Activated gamma-delta T cell (primary cell): ENCODE data around the gene POC5.

ENCODE experiments used
- DNase-seq: peaks from one replicate; lab custom pipeline; 2025; lab: John Stamatoyannopoulos, UW

The POC5 gene

GRCh38 chr5:75659791-75660450 is 57.3 kb downstream of the POC5 start:
- no peak for DNase-seq

- DNase-seq, result no peak
Measured at GRCh38 chr5:75656311-75657003, 60.8 kb downstream of the POC5 start.

- no peak for DNase-seq
Measured at GRCh38 chr5:75654693-75655295, 62.4 kb downstream of the POC5 start.

- no peak for DNase-seq
Measured at GRCh38 chr5:75653521-75653920, 63.7 kb downstream of the POC5 start.

- no peak for DNase-seq
Measured at GRCh38 chr5:75651575-75652238, 65.5 kb downstream of the POC5 start.

GRCh38 chr5:75648712-75649111 is 68.5 kb downstream of the POC5 start:
- no peak for DNase-seq

- DNase-seq, result no peak
Measured at GRCh38 chr5:75640826-75641225, 76.4 kb downstream of the POC5 start.

- no peak for DNase-seq
Measured at GRCh38 chr5:75640395-75640794, 76.8 kb downstream of the POC5 start.

GRCh38 chr5:75639535-75640311 is 77.5 kb downstream of the POC5 start:
- DNase-seq, result no peak

- no peak for DNase-seq
Measured at GRCh38 chr5:75637949-75638348, 79.3 kb downstream of the POC5 start.

GRCh38 chr5:75632321-75632720 is 84.9 kb downstream of the POC5 start:
- DNase-seq, result no peak

- DNase-seq, result no peak
Measured at GRCh38 chr5:75630875-75631274, 86.4 kb downstream of the POC5 start.

- DNase-seq, result no peak
Measured at GRCh38 chr5:75627801-75628200, 89.4 kb downstream of the POC5 start.

- DNase-seq, result no peak
Measured at GRCh38 chr5:75626959-75627358, 90.3 kb downstream of the POC5 start.
